GM12874 (cell line): ENCODE results near the gene DCN.

Source experiments
- TF ChIP-seq, protein P1 (sequence below): IDR thresholded peaks from 2 replicates; pipeline ENCODE4 v1.5.1; 2011; ENCODE audit warnings: low read depth, mild to moderate bottlenecking, control low read depth, low read length, moderate library complexity; ENCODE audit not compliant: insufficient read depth

Gene DCN

DNA sequence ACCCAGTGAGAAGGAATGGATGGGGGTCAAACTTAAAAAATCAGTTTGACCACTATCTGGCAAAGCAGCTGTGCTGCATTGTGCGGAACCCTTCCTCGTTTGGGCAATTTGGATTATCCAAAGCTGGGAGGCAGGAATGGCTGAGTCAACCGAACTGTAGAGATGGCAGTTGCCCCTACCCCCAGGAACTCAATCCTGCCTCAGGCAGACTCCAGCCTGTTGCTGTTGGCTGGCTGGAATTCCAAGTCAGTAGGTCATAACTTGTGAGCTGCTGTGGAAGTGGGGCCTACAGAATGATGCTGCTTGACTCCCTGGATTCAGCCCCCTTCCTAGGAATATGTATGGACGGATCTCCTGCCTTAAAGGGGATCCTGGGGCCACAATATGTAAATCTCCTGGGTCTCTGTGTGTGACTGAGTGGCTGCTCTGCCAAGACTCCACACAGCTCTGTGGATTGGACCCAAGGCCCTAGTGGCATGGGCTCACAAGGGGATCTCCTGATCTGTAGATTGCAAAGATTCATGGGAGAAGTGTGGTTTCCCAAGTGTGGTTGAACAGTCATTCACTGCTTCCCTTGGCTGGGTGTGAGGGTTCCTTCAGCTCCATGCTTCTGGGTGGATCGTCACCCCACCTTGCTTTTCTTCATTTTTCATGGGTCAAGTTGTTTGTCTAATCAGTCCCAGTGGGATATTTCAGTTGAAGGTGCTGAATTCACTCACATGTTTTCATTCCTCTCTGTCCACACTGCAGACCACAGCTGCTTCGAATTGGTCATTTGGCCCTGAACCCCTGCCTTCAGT is 90.5 kb downstream of the DCN start:
- TF ChIP-seq, protein P1, sequence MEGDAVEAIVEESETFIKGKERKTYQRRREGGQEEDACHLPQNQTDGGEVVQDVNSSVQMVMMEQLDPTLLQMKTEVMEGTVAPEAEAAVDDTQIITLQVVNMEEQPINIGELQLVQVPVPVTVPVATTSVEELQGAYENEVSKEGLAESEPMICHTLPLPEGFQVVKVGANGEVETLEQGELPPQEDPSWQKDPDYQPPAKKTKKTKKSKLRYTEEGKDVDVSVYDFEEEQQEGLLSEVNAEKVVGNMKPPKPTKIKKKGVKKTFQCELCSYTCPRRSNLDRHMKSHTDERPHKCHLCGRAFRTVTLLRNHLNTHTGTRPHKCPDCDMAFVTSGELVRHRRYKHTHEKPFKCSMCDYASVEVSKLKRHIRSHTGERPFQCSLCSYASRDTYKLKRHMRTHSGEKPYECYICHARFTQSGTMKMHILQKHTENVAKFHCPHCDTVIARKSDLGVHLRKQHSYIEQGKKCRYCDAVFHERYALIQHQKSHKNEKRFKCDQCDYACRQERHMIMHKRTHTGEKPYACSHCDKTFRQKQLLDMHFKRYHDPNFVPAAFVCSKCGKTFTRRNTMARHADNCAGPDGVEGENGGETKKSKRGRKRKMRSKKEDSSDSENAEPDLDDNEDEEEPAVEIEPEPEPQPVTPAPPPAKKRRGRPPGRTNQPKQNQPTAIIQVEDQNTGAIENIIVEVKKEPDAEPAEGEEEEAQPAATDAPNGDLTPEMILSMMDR, result no peak
